Kidney epithelial cell (primary cell): ENCODE data around the gene GFI1. TPM values are rescaled to one million over a fixed set of nuclear protein-coding genes. Genes with fewer than 3 reads are reported as not detected.

ENCODE experiments used
- DNase-seq: peaks from one replicate; pipeline ENCODE4 v3.0.0-alpha.2; 2010; ENCODE audit warnings: low read depth
- H3K27me3 ChIP-seq: 2 replicates; pipeline ENCODE4 v1.6.0; 2011; ENCODE audit warnings: low read length; ENCODE audit not compliant: control insufficient read depth, insufficient read depth
- H3K36me3 ChIP-seq: 2 replicates; pipeline ENCODE4 v1.5.1; 2011; ENCODE audit warnings: low read length; ENCODE audit not compliant: control insufficient read depth, insufficient read depth
- H3K4me3 ChIP-seq: 2 replicates; pipeline ENCODE4 v1.5.1; 2011; ENCODE audit warnings: low read depth, mild to moderate bottlenecking, control low read depth, low read length
- total RNA-seq: library from RNA; depleted of rRNA; stranded (reverse); fragments of >200 nt; gene quantifications from 2 replicates; pipeline ENCODE4 v1.2.3, GENCODE V29; 2015
- TF ChIP-seq, protein P1 (sequence below): IDR thresholded peaks from 2 replicates; pipeline ENCODE4 v1.5.1; 2011; ENCODE audit warnings: mild to moderate bottlenecking, moderate library complexity, low read length, control low read depth, inconsistent platforms; ENCODE audit not compliant: insufficient read depth, poor library complexity, severe bottlenecking

Gene GFI1
- total RNA-seq, 1 donor from 2014 or later = 1.3 TPM

DNA sequence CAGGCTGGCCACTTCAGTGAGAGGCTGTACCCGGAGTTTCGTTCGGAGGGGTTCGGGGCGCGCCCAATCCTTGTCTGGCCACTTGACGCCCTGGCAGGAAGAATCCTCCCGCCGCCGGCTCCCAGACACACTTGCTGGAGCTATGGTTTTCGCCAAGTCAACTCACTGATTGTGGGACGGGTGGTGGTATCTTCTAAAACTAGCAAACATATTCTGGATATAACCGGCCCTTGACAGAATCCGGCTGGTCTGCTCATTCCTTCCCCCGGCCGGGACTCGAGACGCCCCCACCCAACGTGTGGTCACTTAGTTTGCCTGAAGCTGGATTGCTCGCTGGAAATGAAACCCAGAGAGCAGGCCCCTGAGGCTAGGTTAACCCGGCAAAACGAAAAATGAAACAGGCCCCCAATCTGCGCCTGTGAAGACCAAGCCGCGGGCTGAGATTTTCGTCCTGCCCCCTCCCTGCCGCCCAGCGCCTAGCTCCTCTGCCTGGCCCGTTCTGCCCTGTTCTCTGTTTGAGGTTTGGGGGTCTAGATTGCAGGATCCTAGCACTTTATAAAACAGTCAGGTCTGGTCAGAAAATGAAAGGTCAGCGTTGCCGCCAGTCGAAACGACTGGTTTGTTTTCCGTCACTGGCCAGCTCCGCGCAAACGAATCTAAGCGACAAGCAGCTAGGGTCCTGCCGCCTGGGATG is 4.6 kb downstream of the GFI1 start:
- Histone ChIP-seq H3K36me3 (no peaks in the 10 kb centered on the region), H3K4me3 (no peak overlapping the region), H3K27me3 (peaks cover 89% of the 10 kb centered on the region)
- TF ChIP-seq, protein P1, sequence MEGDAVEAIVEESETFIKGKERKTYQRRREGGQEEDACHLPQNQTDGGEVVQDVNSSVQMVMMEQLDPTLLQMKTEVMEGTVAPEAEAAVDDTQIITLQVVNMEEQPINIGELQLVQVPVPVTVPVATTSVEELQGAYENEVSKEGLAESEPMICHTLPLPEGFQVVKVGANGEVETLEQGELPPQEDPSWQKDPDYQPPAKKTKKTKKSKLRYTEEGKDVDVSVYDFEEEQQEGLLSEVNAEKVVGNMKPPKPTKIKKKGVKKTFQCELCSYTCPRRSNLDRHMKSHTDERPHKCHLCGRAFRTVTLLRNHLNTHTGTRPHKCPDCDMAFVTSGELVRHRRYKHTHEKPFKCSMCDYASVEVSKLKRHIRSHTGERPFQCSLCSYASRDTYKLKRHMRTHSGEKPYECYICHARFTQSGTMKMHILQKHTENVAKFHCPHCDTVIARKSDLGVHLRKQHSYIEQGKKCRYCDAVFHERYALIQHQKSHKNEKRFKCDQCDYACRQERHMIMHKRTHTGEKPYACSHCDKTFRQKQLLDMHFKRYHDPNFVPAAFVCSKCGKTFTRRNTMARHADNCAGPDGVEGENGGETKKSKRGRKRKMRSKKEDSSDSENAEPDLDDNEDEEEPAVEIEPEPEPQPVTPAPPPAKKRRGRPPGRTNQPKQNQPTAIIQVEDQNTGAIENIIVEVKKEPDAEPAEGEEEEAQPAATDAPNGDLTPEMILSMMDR = no peak
- no peak for DNase-seq

DNA sequence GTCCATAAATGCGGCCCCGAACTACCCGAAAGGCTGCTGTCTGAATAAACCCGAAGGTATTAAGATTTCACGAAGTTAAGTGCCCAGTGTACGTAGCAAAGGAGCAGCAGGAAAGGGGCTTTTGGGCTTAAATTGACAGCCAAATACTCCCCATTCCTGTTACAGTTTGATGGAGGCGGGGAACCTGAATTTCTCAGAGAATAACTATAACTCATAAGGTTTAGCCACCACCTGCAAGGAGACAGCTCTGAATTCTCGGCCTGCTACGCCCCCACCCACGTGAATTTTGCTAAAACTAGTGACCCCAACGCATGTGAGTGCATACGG is 5.2 kb downstream of the GFI1 start:
- no peak overlapping the region for H3K4me3 ChIP-seq
- DNase-seq = no peak
- TF ChIP-seq, protein P1 = no peak
- peaks cover 84% of the 10 kb centered on the region for H3K27me3 ChIP-seq
- no peaks in the 10 kb centered on the region for H3K36me3 ChIP-seq

DNA sequence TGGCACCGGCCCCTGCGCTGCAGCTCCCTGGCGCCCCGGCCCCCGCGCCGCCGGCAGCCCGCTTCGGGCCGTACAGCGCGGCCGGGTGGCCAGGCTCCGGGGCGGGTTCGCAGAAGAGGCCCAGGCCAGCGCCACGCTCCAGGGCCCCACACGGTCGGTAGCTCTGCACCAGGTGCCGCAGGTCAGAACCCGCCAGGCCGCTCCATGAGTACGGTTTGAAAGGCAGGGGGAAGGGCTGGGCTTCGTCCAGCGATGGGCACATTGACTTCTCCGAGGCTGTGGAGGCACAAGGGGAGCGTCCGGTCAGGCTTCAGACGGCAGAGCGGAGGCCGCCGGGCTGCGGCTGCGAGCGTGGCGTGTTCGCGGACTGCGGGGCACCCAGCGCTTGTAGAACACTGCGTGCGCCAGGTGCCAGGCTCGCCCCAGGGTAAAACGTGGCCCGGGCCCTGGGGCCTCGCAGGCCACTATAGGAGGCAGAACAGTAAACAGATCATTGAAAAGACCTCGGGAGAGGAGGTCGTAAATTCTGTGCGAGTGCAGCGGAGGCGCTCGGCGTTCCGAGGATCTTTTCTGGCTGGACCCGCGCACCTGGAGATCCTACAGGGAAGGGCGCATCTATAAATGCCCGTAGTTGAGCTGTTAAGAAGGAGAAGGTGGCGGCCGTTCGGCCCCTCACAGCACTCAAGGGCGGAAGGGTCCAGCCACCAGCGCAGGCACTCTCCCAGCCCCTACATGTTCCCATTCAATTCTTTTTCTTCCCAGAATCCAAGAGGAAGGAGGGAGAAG is 5.7 kb downstream of the GFI1 start:
- no peak overlapping the region for H3K4me3 ChIP-seq
- TF ChIP-seq, protein P1 = no peak
- H3K27me3 ChIP-seq = peaks cover 83% of the 10 kb centered on the region
- H3K36me3 ChIP-seq = no peaks in the 10 kb centered on the region
- no peak for DNase-seq

DNA sequence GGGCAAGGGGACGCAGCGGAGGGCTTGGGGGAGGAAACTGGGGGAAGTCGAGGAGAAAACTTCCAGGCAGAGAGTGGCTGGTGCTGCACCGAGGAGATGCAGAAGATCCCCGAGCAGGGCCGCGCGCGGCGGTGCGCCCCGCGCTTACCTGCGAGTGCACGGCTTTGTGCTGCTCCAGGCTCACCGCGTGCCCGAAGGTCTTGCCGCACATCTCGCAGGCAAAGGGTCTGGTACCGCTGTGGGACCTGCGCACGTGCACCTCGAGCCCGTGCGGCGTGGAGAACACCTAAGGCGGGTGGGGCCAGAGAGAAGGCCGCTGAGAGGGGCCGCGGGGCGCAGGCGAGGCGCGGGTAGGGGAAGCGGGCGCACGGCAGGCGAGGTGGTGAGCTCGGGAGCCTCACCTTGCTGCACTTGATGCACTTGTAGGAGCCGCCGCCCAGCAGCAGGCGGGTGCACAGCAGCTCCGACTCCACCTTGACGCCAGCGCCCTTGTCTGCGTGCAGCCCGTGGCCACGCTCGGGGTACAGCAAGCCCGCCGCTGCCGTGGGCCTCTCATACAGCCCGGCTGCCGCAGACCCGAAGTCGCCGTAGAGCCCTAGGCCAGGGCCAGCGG is 6.4 kb downstream of the GFI1 start:
- DNase-seq = no peak
- peaks cover 79% of the 10 kb centered on the region for H3K27me3 ChIP-seq
- H3K36me3 ChIP-seq = no peaks in the 10 kb centered on the region
- H3K4me3 ChIP-seq = no peak overlapping the region
- TF ChIP-seq, protein P1 = no peak

DNA sequence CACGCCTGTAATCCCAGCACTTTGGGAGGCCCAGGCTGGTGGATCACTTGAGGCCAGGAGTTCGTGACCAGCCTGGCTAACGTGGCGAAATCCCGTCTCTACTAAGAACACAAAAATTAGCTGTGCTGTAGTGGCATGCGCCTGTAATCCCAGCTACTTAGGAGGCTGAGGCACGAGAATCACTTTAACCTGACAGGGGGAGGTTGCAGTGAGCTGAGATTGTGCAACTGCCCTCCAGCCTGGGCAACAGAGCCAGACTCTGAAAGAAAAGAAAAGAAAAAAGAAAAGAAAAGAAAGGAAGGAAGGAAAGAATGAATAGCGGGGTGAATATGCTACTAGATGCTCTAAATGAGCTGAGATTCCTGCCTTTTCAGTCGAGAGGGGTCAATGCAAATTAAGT is 7.1 kb downstream of the GFI1 start:
- Histone ChIP-seq H3K27me3 (peaks cover 75% of the 10 kb centered on the region), H3K4me3 (no peak overlapping the region), H3K36me3 (no peaks in the 10 kb centered on the region)
- TF ChIP-seq, protein P1 = no peak
- DNase-seq = no peak
